Neural cell (in vitro differentiated cells): ENCODE data around the gene ERCC4.

Experiments
- CTCF ChIP-seq: fragments of 450-650 bp; IDR thresholded peaks from 2 replicates; pipeline ENCODE4 v1.5.1; 2014; ENCODE audit warnings: antibody characterized with exemption, mild to moderate bottlenecking, moderate library complexity; ENCODE audit not compliant: poor library complexity, severe bottlenecking
- POLR2AphosphoS5 ChIP-seq: IDR thresholded peaks from 2 replicates; pipeline ENCODE4 v1.6.1; 2012
- SMC3 ChIP-seq: fragments of 450-650 bp; conservative IDR thresholded peaks from 2 replicates; pipeline ENCODE4 v1.6.1; 2014; ENCODE audit warnings: antibody characterized with exemption, mild to moderate bottlenecking, moderate library complexity; ENCODE audit not compliant: poor library complexity

- TF ChIP-seq POLR2AphosphoS5 (no peak), CTCF (no peak), SMC3 (no peak)
Measured at GRCh38 chr16:13969711-13970110, 49.8 kb downstream of the ERCC4 start.
